Heart right ventricle (tissue), 16 donors: ENCODE measurements around the gene FOXP4. TPM values are rescaled to one million over a fixed set of nuclear protein-coding genes. Genes with fewer than 3 reads are reported as not detected.

ENCODE experiments used
- ATAC-seq, 8 donors: fragments of 200-7000 bp; cut with Tn5 transposase; one replicate each; pipeline ENCODE4 v1.9.1; 2020; ENCODE audit warnings: mild to moderate bottlenecking in 8 of 8, moderate library complexity in 8 of 8, moderate number of reproducible peaks in 1 of 8
- DNase-seq, 2 donors: peaks; one replicate each; pipeline ENCODE4 v3.0.0-alpha.2; 2020
- H3K27ac ChIP-seq, 10 donors: fragments of 200-600 bp; sonication (generic) in 2 of 10; one replicate each; pipeline versions ENCODE4 v1.5.0 to v1.8.0; 2020 to 2022; ENCODE audit warnings: mild to moderate bottlenecking in 3 of 10
- H3K27me3 ChIP-seq, 7 donors: fragments of 200-600 bp; one replicate each; pipeline ENCODE4 v1.8.0; 2021 to 2022; ENCODE audit warnings: mild to moderate bottlenecking in 2 of 7
- H3K36me3 ChIP-seq, 9 donors: fragments of 200-600 bp; sonication (generic) in 1 of 9; one replicate each; pipeline versions ENCODE4 v1.5.0 to v1.8.0; 2020 to 2022; ENCODE audit warnings: mild to moderate bottlenecking in 2 of 9
- H3K4me1 ChIP-seq, 9 donors: fragments of 200-600 bp; sonication (generic) in 1 of 9; one replicate each; pipeline versions ENCODE4 v1.5.0 to v1.8.0; 2020 to 2022; ENCODE audit warnings: mild to moderate bottlenecking in 4 of 9
- H3K4me3 ChIP-seq, 10 donors: fragments of 200-600 bp; sonication (generic) in 2 of 10; one replicate each; pipeline versions ENCODE4 v1.5.0 to v1.8.0; 2020 to 2022; ENCODE audit warnings: mild to moderate bottlenecking in 7 of 10, moderate library complexity in 2 of 10
- H3K9me3 ChIP-seq, 11 donors: fragments of 200-600 bp in 10 of 11; sonication (generic) in 2 of 11; one replicate each; pipeline versions ENCODE4 v1.5.0 to v1.8.0; 2013 to 2022; ENCODE audit warnings: mild to moderate bottlenecking in 2 of 11, control low read depth in 1 of 11, moderate library complexity in 1 of 11
- WGBS, 2 donors: extraction: QIAGEN DNeasy Blood & Tissue Kit; methylation state at CpG; one replicate each; pipeline ENCODE4 v1.1.7; 2013; ENCODE audit warnings: inconsistent platforms in 1 of 2; 5-methylcytosine and 5-hydroxymethylcytosine counted together
- intact Hi-C, 10 donors: fragments of 100-400 bp; cut with DNase I; formaldehyde crosslinking; loops; one replicate each; pipeline versions ENCODE4 v1.11.1 to v1.14.2; 2022
- polyA plus RNA-seq, 2 donors: library from polyadenylated mRNA; stranded (reverse); fragments of 200-250 nt; gene quantifications; one replicate each; pipeline ENCODE4 v1.2.3, GENCODE V29; 2013
- total RNA-seq, 10 donors: library from RNA; stranded (reverse); fragmentation: NEBNext Ultra II Directional in 3 of 10; extraction: Animal tissue kit (Norgen Biotek cat#: 25700) in 3 of 10; gene quantifications; one replicate each; pipeline versions ENCODE4 v1.2.1 to v1.2.4, GENCODE V29; 2021 to 2023
- TF ChIP-seq, protein P1 (sequence below), 9 donors: fragments of 200-600 bp; sonication (generic) in 2 of 9; IDR thresholded peaks; one replicate each; pipeline versions ENCODE4 v1.5.0 to v1.8.0; 2021 to 2022; ENCODE audit warnings: antibody characterized with exemption in 9 of 9, mild to moderate bottlenecking in 5 of 9, moderate library complexity in 1 of 9
- donor health status: Arrhythmogenic right ventricular cardiomyopathy.
- donor health status: ischemic (EF 13 %, LVEDD 7.1; RV severe dilation, severe dysfunction).
- donor health status: healthy with polysubstance abuse.
- donor health status: DM: no; HTN: yes; CAD: no.
- donor health status: DM: no; HTN: no; CAD: no.
- donor health status: ischemic (EF 25% LVEDD 6.9; RV normal size, moderate dysfunction).
- donor health status: ischemic (EF 25% LVEDD 5.7; RV mildly dilated, moderate dysfunction).
- donor health status: healthy.
- donor health status: DM: yes; HTN: yes; CAD: no.
- donor health status: Ischemic cardiomyopathy.
- donor health status: ischemic (EF 35%, LVEDD 5.7; RV mildly dilated, moderate dysfunction).
- donor health status: nonischemic (EF 11% LVEDD 7.7; RV severe dilation, severe dysfunction).
- donor health status: DM: yes; HTN: yes; CAD: no.
- donor health status: PGD.
- donor health status: ischemic (EF 29% LVEDD 5.4; RV normal size, mild dysfunction).
- donor health status: nonischemic (EF 23%, LVEDD 6.1; RV moderate dilation, normal function).

Gene FOXP4
- total and polyA plus RNA-seq, 12 donors, result 8.9 to 18.0 (median 13.6) TPM

DNA sequence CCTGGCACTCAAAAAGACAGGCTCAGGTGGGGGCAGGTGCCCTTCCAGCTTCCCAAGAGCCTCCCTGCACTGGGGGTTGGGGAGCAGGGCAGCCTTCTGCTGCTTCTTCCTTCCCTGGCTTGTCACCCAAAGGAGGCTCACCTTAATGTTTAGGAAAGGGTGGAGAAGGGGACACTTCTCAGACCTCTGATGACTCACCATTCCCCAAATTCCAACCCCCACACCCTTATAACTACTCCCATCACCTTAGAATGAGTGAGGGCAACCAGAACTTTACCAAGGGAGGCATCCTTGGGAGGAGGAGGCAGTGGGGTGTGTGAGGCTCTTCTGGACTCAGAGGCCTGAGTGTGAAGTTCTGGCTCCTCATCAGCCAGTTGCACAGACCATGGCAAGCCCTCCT lies 15.2 kb upstream of the FOXP4 start:
- intact Hi-C loops, result no loop called here
- peaks cover 0 to 23% (median 14%) of the 10 kb centered on the region in 9 donors for H3K4me1 ChIP-seq
- H3K27ac ChIP-seq, result no peak overlapping the region
- H3K4me3 ChIP-seq, result no peak overlapping the region
- H3K9me3 ChIP-seq, result no peaks in the 10 kb centered on the region
- no peaks in the 10 kb centered on the region for H3K36me3 ChIP-seq
- TF ChIP-seq, protein P1, sequence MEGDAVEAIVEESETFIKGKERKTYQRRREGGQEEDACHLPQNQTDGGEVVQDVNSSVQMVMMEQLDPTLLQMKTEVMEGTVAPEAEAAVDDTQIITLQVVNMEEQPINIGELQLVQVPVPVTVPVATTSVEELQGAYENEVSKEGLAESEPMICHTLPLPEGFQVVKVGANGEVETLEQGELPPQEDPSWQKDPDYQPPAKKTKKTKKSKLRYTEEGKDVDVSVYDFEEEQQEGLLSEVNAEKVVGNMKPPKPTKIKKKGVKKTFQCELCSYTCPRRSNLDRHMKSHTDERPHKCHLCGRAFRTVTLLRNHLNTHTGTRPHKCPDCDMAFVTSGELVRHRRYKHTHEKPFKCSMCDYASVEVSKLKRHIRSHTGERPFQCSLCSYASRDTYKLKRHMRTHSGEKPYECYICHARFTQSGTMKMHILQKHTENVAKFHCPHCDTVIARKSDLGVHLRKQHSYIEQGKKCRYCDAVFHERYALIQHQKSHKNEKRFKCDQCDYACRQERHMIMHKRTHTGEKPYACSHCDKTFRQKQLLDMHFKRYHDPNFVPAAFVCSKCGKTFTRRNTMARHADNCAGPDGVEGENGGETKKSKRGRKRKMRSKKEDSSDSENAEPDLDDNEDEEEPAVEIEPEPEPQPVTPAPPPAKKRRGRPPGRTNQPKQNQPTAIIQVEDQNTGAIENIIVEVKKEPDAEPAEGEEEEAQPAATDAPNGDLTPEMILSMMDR (IDR thresholded peaks at IDR 0.05), result no peak
- DNase-seq (no peak), ATAC-seq (no peak)
- peaks cover 0 to 72% (median 48%) of the 10 kb centered on the region in 7 donors for H3K27me3 ChIP-seq

DNA sequence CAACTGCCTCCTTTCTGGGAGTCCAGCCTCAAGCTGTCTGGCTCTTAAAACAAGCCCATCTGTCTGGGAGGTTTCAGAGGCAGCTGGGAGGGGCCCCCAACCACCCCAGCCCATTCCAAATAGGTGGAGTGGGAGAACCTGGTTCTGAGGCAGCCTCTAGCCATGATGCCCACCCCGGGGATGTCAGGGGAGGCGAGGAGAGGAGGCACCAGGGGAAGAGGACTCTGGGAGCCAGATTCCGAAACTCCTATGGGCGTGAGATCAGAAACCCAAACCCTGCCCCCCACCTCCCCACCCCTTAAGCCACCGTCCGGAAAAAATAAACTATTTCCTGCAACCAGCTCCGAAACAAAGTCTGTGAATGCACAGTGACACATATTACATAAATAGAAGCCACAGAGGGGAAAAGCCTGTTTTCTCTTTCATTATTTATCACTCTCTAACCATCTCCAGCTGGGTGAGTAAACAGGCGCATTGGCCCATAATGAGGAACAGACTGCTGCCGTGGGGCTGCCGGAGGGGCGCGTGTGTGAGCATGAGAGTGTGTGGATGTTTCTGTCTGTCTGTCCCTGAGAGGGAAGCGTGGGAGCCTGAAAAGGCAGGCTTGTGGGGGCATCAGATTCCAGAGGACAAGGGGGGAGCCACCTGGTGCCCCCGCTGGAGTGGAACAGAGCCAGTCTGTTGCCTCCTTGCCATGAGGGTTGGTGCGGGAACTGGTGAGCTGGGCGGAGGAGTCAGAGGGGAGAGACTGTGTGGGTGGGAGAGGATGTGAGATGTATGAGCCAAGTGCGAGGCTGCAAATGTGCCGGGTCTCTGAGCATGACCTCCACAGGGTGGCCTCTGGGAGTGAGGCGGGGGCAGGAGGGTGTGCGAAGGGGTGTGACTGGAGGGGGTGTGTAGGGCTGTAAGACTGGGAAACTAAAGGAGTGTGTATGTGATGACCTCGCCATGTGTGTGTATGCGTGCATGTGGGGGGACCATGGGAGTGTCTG lies 14.3 kb upstream of the FOXP4 start:
- no peaks in the 10 kb centered on the region for H3K9me3 ChIP-seq
- H3K4me1 ChIP-seq, result peaks cover 0 to 25% (median 17%) of the 10 kb centered on the region in 9 donors
- TF ChIP-seq, protein P1 (IDR thresholded peaks at IDR 0.05), result no peak
- ATAC-seq (peak in 4 of 8 donors; percentile 35 to 51 (median 38)), DNase-seq (no peak)
- intact Hi-C loops, result no loop called here
- H3K36me3 ChIP-seq, result no peaks in the 10 kb centered on the region
- WGBS, 2 donors, result 32 to 48% methylated on average over 22 of the region's 22 CpGs
- peak overlapping the region in 4 of 10 donors; percentile 8 to 26 (median 18) for H3K4me3 ChIP-seq
- H3K27ac ChIP-seq, result peak overlapping the region in 1 of 10 donors; percentile 20
- H3K27me3 ChIP-seq, result peaks cover 0 to 69% (median 44%) of the 10 kb centered on the region in 7 donors

- WGBS, 2 donors, result 84 to 96% methylated on average over 1 of the region's 1 CpG
- H3K27ac ChIP-seq, result no peak overlapping the region
- peaks cover 0 to 42% (median 16%) of the 10 kb centered on the region in 9 donors for H3K4me1 ChIP-seq
- ATAC-seq (no peak), DNase-seq (no peak)
- intact Hi-C loops, result no loop called here
- no peaks in the 10 kb centered on the region for H3K9me3 ChIP-seq
- TF ChIP-seq, protein P1 (IDR thresholded peaks at IDR 0.05), result no peak
- peaks cover 0 to 59% (median 27%) of the 10 kb centered on the region in 7 donors for H3K27me3 ChIP-seq
- no peaks in the 10 kb centered on the region for H3K36me3 ChIP-seq
- peak overlapping the region in 1 of 10 donors; percentile 3 for H3K4me3 ChIP-seq
Observed at GRCh38 chr6:41535766-41536165, 10.4 kb upstream of the FOXP4 start.

- peaks cover 0 to 46% (median 19%) of the 10 kb centered on the region in 7 donors for H3K27me3 ChIP-seq
- intact Hi-C loops, result no loop called here
- TF ChIP-seq, protein P1 (IDR thresholded peaks at IDR 0.05), result no peak
- no peaks in the 10 kb centered on the region for H3K9me3 ChIP-seq
- no peak overlapping the region for H3K27ac ChIP-seq
- DNase-seq (peak in 1 of 2 donors; percentile 34), ATAC-seq (peak in 2 of 8 donors; percentile 31 to 39)
- H3K4me3 ChIP-seq, result no peak overlapping the region
- peaks cover 0 to 30% (median 9%) of the 10 kb centered on the region in 9 donors for H3K4me1 ChIP-seq
- no peaks in the 10 kb centered on the region for H3K36me3 ChIP-seq
- WGBS, 2 donors, result 37 to 42% methylated on average over 18 of the region's 18 CpGs
Observed at GRCh38 chr6:41536795-41537758, 9.1 kb upstream of the FOXP4 start.
